Kidney (tissue), 14 donors: ENCODE measurements around the gene DNASE1L2. TPM values are rescaled to one million over a fixed set of nuclear protein-coding genes. Genes with fewer than 3 reads are reported as not detected.
"Not testable (repeated sequence)": the region's sequence is repeated elsewhere in the genome, so short reads cannot be mapped to it uniquely, and the experiment has no call there.

ENCODE experiments used
- DNase-seq, 5 donors: peaks; one replicate each; pipeline ENCODE4 v3.0.0-alpha.2; 2013 to 2020
- FAIRE-seq: peaks from 2 replicates; lab custom pipeline; 2012; peaks lifted over from hg19 to GRCh38; lab: Jason Lieb, UNC
- H3K27ac ChIP-seq, 2 donors: one replicate each; pipeline ENCODE4 v1.7.0; 2013; ENCODE audit warnings: low read depth in 2 of 2, low read length in 2 of 2, inconsistent platforms in 1 of 2
- H3K27me3 ChIP-seq: one replicate; pipeline ENCODE4 v1.7.1; 2013; ENCODE audit warnings: low read length, inconsistent platforms; ENCODE audit not compliant: control insufficient read depth, insufficient read depth
- H3K36me3 ChIP-seq, 3 donors: one replicate each; pipeline versions ENCODE4 v1.7.0 to v1.7.1; 2013; ENCODE audit warnings: low read length in 3 of 3, control low read depth in 1 of 3, inconsistent platforms in 1 of 3; ENCODE audit not compliant: insufficient read depth in 3 of 3, control insufficient read depth in 2 of 3
- H3K4me1 ChIP-seq, 3 donors: one replicate each; pipeline versions ENCODE4 v1.7.0 to v1.7.1; 2013; ENCODE audit warnings: low read length in 3 of 3, inconsistent platforms in 1 of 3, low read depth in 1 of 3; ENCODE audit not compliant: control insufficient read depth in 2 of 3, insufficient read depth in 2 of 3
- H3K4me3 ChIP-seq, 3 donors: one replicate each; pipeline versions ENCODE4 v1.7.0 to v1.8.1; 2013; ENCODE audit warnings: low read length in 3 of 3, control low read depth in 1 of 3, inconsistent platforms in 1 of 3
- H3K9ac ChIP-seq, 3 donors: one replicate each; pipeline versions ENCODE4 v1.7.0 to v1.7.1; 2013; ENCODE audit warnings: low read length in 3 of 3, control low read depth in 1 of 3, inconsistent platforms in 1 of 3
- H3K9me3 ChIP-seq, 3 donors: one replicate each; pipeline versions ENCODE4 v1.7.0 to v1.7.1; 2013; ENCODE audit warnings: low read length in 3 of 3, control low read depth in 1 of 3, inconsistent platforms in 1 of 3; ENCODE audit not compliant: control insufficient read depth in 2 of 3, insufficient read depth in 1 of 3
- intact Hi-C: fragments of 100-400 bp; cut with DNase I; formaldehyde crosslinking; loops from one replicate; pipeline ENCODE4 v1.11.1; 2022
- polyA plus RNA-seq: library from polyadenylated mRNA; stranded (reverse); fragments of 350-450 nt; fragmentation: Illumina TruSeq; extraction: RNeasy Lipid Tissue Mini Kit (QIAGEN cat#74804); gene quantifications from one replicate; pipeline ENCODE4 v1.2.3, GENCODE V29; 2014; ENCODE audit warnings: low read depth, low replicate concordance; ENCODE audit not compliant: insufficient read depth
- total RNA-seq: library from RNA; stranded (reverse); fragmentation: NEBNext Ultra II Directional; extraction: Animal tissue kit (Norgen Biotek cat#: 25700); gene quantifications from one replicate; pipeline ENCODE4 v1.2.1, GENCODE V29; 2021
- TF ChIP-seq, protein P1 (sequence below): IDR thresholded peaks from 3 replicates; pipeline ENCODE4 v1.5.1; 2012; ENCODE audit warnings: mild to moderate bottlenecking, moderate library complexity, borderline replicate concordance; ENCODE audit not compliant: insufficient read depth; ENCODE audit errors: extremely low read depth
- donor health status: control.
- donor health status: control.
- donor health status: control.
- donor health status: control.
- donor health status: control.
- donor health status: DM: yes; HTN: yes; CAD: no.
- donor health status: Normal renal cell carcinoma (clear cell type).

The DNASE1L2 gene
- total and polyA plus RNA-seq, 2 donors from 2014 or later, result 0.88 TPM

GRCh38 chr16:2199621-2200139, 36.6 kb upstream of the DNASE1L2 start:
- FAIRE-seq (no peak), DNase-seq (no peak)
- intact Hi-C loops, result no loop called here
- H3K4me1 ChIP-seq, result peaks cover 0 to 4% (median 2%) of the 10 kb centered on the region in 3 donors
- H3K9ac ChIP-seq, result no peak overlapping the region
- H3K4me3 ChIP-seq, result no peak overlapping the region
- no peaks in the 10 kb centered on the region for H3K27me3 ChIP-seq
- no peaks in the 10 kb centered on the region for H3K36me3 ChIP-seq
- TF ChIP-seq, protein P1, sequence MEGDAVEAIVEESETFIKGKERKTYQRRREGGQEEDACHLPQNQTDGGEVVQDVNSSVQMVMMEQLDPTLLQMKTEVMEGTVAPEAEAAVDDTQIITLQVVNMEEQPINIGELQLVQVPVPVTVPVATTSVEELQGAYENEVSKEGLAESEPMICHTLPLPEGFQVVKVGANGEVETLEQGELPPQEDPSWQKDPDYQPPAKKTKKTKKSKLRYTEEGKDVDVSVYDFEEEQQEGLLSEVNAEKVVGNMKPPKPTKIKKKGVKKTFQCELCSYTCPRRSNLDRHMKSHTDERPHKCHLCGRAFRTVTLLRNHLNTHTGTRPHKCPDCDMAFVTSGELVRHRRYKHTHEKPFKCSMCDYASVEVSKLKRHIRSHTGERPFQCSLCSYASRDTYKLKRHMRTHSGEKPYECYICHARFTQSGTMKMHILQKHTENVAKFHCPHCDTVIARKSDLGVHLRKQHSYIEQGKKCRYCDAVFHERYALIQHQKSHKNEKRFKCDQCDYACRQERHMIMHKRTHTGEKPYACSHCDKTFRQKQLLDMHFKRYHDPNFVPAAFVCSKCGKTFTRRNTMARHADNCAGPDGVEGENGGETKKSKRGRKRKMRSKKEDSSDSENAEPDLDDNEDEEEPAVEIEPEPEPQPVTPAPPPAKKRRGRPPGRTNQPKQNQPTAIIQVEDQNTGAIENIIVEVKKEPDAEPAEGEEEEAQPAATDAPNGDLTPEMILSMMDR, result no peak
- no peaks in the 10 kb centered on the region for H3K9me3 ChIP-seq
- no peak overlapping the region for H3K27ac ChIP-seq

DNA sequence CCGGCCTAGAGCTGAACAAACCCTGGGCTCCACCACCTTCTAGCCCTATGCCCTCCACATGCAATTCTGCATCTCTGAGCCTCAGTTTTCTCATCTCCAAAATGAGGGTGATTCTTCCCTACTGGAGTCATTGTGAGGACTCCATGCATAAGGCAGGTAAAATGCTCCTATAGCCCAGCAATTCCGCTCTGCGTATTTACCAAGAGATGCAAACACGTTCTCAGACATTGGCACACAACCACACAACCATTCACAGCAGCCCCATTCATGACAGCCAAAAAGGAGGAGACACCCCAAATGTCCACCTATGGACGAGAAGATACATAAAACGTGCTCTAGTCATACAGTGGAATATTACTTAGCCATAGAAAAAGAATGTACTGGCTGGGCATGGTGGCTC, 35.9 kb upstream of the DNASE1L2 start:
- H3K4me3 ChIP-seq, result no peak overlapping the region
- H3K9ac ChIP-seq, result no peak overlapping the region
- H3K9me3 ChIP-seq, result no peaks in the 10 kb centered on the region
- intact Hi-C loops, result no loop called here
- no peaks in the 10 kb centered on the region for H3K27me3 ChIP-seq
- DNase-seq, result no peak
- TF ChIP-seq, protein P1, result no peak
- FAIRE-seq, result no peak
- H3K36me3 ChIP-seq, result no peaks in the 10 kb centered on the region
- no peak overlapping the region for H3K27ac ChIP-seq
- H3K4me1 ChIP-seq, result peaks cover 0 to 5% (median 3%) of the 10 kb centered on the region in 3 donors

GRCh38 chr16:2203119-2203688, 33.0 kb upstream of the DNASE1L2 start:
- H3K9me3 ChIP-seq, H3K9ac ChIP-seq, H3K36me3 ChIP-seq, H3K27ac ChIP-seq, intact Hi-C loops, DNase-seq, FAIRE-seq, H3K4me3 ChIP-seq, H3K27me3 ChIP-seq: not testable (repeated sequence)
- peaks cover 0 to 15% (median 10%) of the 10 kb centered on the region in 3 donors for H3K4me1 ChIP-seq

DNA sequence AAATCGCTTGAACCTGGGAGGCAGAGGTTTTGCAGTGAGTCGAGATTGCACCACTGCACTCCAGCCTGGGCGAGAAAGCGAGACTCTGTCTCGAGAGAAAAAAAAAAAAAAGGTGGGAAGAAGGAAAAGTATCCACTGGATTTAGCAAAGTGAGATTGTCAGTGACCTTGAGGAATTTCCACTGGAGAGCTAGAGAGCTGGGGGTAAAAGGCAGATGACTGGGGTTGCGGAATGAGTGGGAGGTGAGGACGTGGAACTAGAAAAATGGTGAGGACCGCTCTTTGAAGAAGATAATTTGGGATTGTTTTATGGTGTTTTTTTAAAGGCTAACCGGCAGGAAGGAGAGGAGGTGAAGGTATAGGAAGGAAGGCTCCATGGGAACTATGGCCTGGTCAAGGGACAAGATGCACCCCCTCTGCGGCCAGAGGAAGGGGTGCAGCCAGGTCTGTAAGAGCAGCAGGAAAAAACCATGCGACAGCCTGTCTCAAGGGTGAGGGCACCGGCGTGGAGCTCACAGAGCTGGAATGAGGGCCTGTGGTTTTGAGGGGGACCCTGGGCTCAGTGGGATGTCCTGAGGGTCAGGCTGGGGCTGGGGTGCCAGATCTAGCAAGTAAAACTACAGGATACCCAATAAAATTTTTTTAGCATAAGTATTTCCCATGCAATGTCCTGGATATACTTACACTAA, 31.7 kb upstream of the DNASE1L2 start:
- TF ChIP-seq, protein P1, result no peak
- H3K27me3 ChIP-seq, result no peaks in the 10 kb centered on the region
- peaks cover 0 to 15% (median 10%) of the 10 kb centered on the region in 3 donors for H3K4me1 ChIP-seq
- H3K9me3 ChIP-seq, result no peaks in the 10 kb centered on the region
- DNase-seq (peak in 1 of 5 donors; percentile 71), FAIRE-seq (no peak)
- H3K27ac ChIP-seq, result peak overlapping the region; percentile 98
- peak overlapping the region in 2 of 3 donors; percentile 46 to 68 for H3K9ac ChIP-seq
- peaks cover 0 to 4% (median 0%) of the 10 kb centered on the region in 3 donors for H3K36me3 ChIP-seq
- peak overlapping the region; percentile 59 to 92 (median 78) for H3K4me3 ChIP-seq
- intact Hi-C loops, result no loop called here
